GM12872 (cell line): ENCODE data around the gene COX7A2.

Source experiments
- TF ChIP-seq, protein P1 (sequence below): IDR thresholded peaks from 3 replicates; pipeline ENCODE4 v1.5.1; 2011; ENCODE audit warnings: low read depth, mild to moderate bottlenecking, low read length, moderate library complexity; ENCODE audit not compliant: insufficient read depth

COX7A2 gene

GRCh38 chr6:75267461-75267860 is 23.9 kb upstream of the COX7A2 start:
- TF ChIP-seq, protein P1, sequence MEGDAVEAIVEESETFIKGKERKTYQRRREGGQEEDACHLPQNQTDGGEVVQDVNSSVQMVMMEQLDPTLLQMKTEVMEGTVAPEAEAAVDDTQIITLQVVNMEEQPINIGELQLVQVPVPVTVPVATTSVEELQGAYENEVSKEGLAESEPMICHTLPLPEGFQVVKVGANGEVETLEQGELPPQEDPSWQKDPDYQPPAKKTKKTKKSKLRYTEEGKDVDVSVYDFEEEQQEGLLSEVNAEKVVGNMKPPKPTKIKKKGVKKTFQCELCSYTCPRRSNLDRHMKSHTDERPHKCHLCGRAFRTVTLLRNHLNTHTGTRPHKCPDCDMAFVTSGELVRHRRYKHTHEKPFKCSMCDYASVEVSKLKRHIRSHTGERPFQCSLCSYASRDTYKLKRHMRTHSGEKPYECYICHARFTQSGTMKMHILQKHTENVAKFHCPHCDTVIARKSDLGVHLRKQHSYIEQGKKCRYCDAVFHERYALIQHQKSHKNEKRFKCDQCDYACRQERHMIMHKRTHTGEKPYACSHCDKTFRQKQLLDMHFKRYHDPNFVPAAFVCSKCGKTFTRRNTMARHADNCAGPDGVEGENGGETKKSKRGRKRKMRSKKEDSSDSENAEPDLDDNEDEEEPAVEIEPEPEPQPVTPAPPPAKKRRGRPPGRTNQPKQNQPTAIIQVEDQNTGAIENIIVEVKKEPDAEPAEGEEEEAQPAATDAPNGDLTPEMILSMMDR, result no peak

DNA sequence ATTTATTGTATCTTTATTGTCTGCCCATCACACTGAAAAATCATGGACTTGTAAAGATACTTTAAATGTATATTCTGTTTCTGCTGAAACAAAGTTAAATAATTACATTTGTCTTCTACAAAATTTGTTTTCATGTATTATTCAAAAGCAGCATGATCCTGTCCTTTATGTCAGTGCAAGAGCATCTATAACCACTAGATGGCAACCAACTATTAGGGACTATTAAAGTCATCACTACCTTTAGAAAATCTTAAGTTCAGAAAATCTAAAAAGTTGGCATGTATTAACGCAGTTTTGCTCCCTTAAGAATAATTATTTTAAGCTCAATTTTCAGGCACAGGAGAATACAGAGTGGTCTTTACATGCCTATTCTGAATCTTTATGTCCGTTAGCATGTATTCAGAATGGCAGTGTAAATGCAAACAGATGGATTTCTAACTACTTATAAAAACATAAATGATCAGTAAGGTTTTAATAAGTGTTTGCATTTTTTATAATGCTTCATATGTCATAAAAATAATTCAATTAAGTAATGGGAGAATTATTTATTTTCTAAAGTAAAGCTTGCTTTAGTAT is 23.2 kb upstream of the COX7A2 start:
- TF ChIP-seq, protein P1, result peak; percentile 65

DNA sequence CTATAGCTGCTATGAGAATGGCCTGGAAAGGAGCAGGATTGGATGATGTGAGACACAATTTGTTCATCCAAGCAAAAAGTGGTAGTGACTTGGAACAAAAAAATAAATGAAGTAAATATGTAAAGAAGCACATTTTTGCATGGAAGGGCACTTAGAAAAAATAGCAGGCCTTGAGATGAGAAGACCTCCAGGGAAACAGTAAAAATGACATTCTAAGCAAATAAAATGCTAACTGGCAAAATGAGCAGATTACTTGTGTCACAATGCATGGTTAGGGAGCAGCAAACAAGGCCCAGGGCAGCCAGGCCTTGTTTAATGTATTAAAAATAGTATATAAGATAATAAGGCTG is 19.8 kb upstream of the COX7A2 start:
- TF ChIP-seq, protein P1, result no peak

- TF ChIP-seq, protein P1, result no peak
Observed at GRCh38 chr6:75262716-75263400, 19.3 kb upstream of the COX7A2 start.

- TF ChIP-seq, protein P1, result no peak
Observed at GRCh38 chr6:75261299-75261698, 17.7 kb upstream of the COX7A2 start.

- TF ChIP-seq, protein P1, result no peak
Observed at GRCh38 chr6:75257343-75258087, 13.9 kb upstream of the COX7A2 start.

DNA sequence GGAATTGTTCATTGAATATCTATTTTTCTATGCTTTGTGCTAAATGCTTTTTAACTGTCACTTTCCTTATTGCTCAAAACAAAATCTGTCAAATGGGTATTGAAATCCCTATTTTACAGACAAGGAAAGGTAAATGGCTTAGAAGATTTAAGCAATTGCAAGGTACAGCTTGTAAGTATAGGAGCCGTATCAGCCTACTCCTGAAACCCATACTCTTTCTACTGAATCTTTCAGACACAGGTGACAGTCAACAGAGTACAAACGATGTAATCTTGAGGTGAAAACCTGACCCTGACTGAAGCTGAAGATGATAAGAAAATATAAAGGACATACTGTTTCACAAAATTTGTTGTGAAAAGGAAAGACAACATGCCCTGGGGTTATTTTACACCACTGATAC is 7.0 kb upstream of the COX7A2 start:
- TF ChIP-seq, protein P1, result no peak
